NOMO-1 (cell line): ENCODE measurements around the gene FANCC.

Source experiments
- DNase-seq, 2 experiments: peaks; one replicate each; lab custom pipeline; 2025; ENCODE audit not compliant: unreplicated experiment in 2 of 2; lab: John Stamatoyannopoulos, UW

Gene FANCC

GRCh38 chr9:95104980-95105379 lies 212.5 kb downstream of the FANCC start:
- DNase-seq = no peak

- DNase-seq = no peak
Observed at GRCh38 chr9:95104581-95104960, 212.9 kb downstream of the FANCC start.

- DNase-seq = no peak
Observed at GRCh38 chr9:95103871-95104580, 213.5 kb downstream of the FANCC start.

- DNase-seq = no peak
Observed at GRCh38 chr9:95103281-95103771, 214.2 kb downstream of the FANCC start.

- DNase-seq = no peak
Observed at GRCh38 chr9:95102572-95102971, 214.9 kb downstream of the FANCC start.

GRCh38 chr9:95102001-95102433 lies 215.5 kb downstream of the FANCC start:
- DNase-seq = no peak

- DNase-seq = no peak
Observed at GRCh38 chr9:95101326-95101725, 216.2 kb downstream of the FANCC start.

GRCh38 chr9:95100071-95100627 lies 217.4 kb downstream of the FANCC start:
- no peak for DNase-seq

GRCh38 chr9:95099321-95100070 lies 218.0 kb downstream of the FANCC start:
- DNase-seq = no peak

- DNase-seq = no peak
Observed at GRCh38 chr9:95098391-95098921, 219.1 kb downstream of the FANCC start.

GRCh38 chr9:95097279-95097678 lies 220.2 kb downstream of the FANCC start:
- no peak for DNase-seq

- DNase-seq = no peak
Observed at GRCh38 chr9:95096807-95097206, 220.7 kb downstream of the FANCC start.

GRCh38 chr9:95096381-95096780 lies 221.1 kb downstream of the FANCC start:
- DNase-seq = no peak

GRCh38 chr9:95095641-95096355 lies 221.7 kb downstream of the FANCC start:
- no peak for DNase-seq

GRCh38 chr9:95094002-95094401 lies 223.5 kb downstream of the FANCC start:
- no peak for DNase-seq

- DNase-seq = no peak
Observed at GRCh38 chr9:95093586-95093985, 223.9 kb downstream of the FANCC start.

GRCh38 chr9:95092262-95093072 lies 225.0 kb downstream of the FANCC start:
- no peak for DNase-seq

- DNase-seq = no peak
Observed at GRCh38 chr9:95091601-95092261, 225.8 kb downstream of the FANCC start.

GRCh38 chr9:95090871-95091577 lies 226.5 kb downstream of the FANCC start:
- no peak for DNase-seq
